Uterus (tissue), 2 donors: ENCODE data around the gene PWWP2B.

ENCODE experiments used
- CTCF ChIP-seq, 4 experiments: fragments of 200-600 bp in 2 of 4; fragments of 450-650 bp in 2 of 4; sonication (generic) in 2 of 4; IDR thresholded peaks; one replicate each; pipeline ENCODE4 v1.5.1; 2016 to 2019; ENCODE audit warnings: antibody characterized with exemption in 4 of 4, mild to moderate bottlenecking in 2 of 4, moderate library complexity in 1 of 4
- POLR2A ChIP-seq, 2 donors: fragments of 450-650 bp; IDR thresholded peaks; one replicate each; pipeline ENCODE4 v1.6.1; 2016; ENCODE audit warnings: antibody characterized with exemption in 2 of 2, mild to moderate bottlenecking in 1 of 2, moderate library complexity in 1 of 2

- TF ChIP-seq POLR2A (IDR thresholded peaks at IDR 0.05) (no peak), CTCF (IDR thresholded peaks at IDR 0.05) (no peak)
Measured at GRCh38 chr10:132397671-132398565, 918 bp downstream of the PWWP2B start.
